ENCODE data around the gene ZP3.
"Not testable (repeated sequence)": the region's sequence is repeated elsewhere in the genome, so short reads cannot be mapped to it uniquely, and the experiment has no call there.

Gene ZP3

GRCh38 chr7:76443846-76444245 is 19.1 kb downstream of the ZP3 start:
- H4K20me1 ChIP-seq, H3K4me2 ChIP-seq, H3K27me3 ChIP-seq, H3K4me3 ChIP-seq, H3K9me3 ChIP-seq, H3K27ac ChIP-seq, H3K36me3 ChIP-seq, H3K4me1 ChIP-seq, H3K9ac ChIP-seq: not testable (repeated sequence)

GRCh38 chr7:76445577-76446008 is 20.8 kb downstream of the ZP3 start:
- not testable (repeated sequence) for H3K9ac ChIP-seq, H3K4me1 ChIP-seq, H3K9me3 ChIP-seq, H3K36me3 ChIP-seq, H3K4me3 ChIP-seq, H3K27me3 ChIP-seq, H4K20me1 ChIP-seq
- Histone ChIP-seq H3K27ac (peak overlapping the region; percentile 71), H3K4me2 (peak overlapping the region; percentile 47)

- H3K27ac ChIP-seq, H3K27me3 ChIP-seq, H3K4me2 ChIP-seq, H3K4me3 ChIP-seq, H4K20me1 ChIP-seq, H3K9ac ChIP-seq, H3K4me1 ChIP-seq, H3K9me3 ChIP-seq, H3K36me3 ChIP-seq: not testable (repeated sequence)
Measured at GRCh38 chr7:76457017-76457416, 32.3 kb downstream of the ZP3 start.

- H3K4me1 ChIP-seq, H3K9me3 ChIP-seq, H3K27me3 ChIP-seq, H3K27ac ChIP-seq, H3K4me3 ChIP-seq, H3K4me2 ChIP-seq, H3K36me3 ChIP-seq, H4K20me1 ChIP-seq, H3K9ac ChIP-seq: not testable (repeated sequence)
Measured at GRCh38 chr7:76458504-76458903, 33.8 kb downstream of the ZP3 start.

- H3K27ac ChIP-seq, H3K27me3 ChIP-seq, H3K4me3 ChIP-seq, H3K9me3 ChIP-seq, H3K4me1 ChIP-seq, H4K20me1 ChIP-seq, H3K4me2 ChIP-seq, H3K36me3 ChIP-seq, H3K9ac ChIP-seq: not testable (repeated sequence)
Measured at GRCh38 chr7:76460767-76461166, 36.0 kb downstream of the ZP3 start.

- not testable (repeated sequence) for H3K9me3 ChIP-seq, H3K4me1 ChIP-seq, H3K27ac ChIP-seq, H3K36me3 ChIP-seq, H3K9ac ChIP-seq, H3K4me2 ChIP-seq, H4K20me1 ChIP-seq, H3K27me3 ChIP-seq
- peak within 1 kb of the TSS; percentile 62 for H3K4me3 ChIP-seq
Measured at GRCh38 chr7:76461464-76462101, 36.8 kb downstream of the ZP3 start, which contains the start of gene DTX2. Gene DTX2 (plus strand): TSS chr7:76461709. CDS start chr7:76480510, 18,801 bp downstream.

- not testable (repeated sequence) for H4K20me1 ChIP-seq, H3K4me1 ChIP-seq, H3K4me3 ChIP-seq, H3K4me2 ChIP-seq, H3K36me3 ChIP-seq, H3K27ac ChIP-seq, H3K27me3 ChIP-seq, H3K9me3 ChIP-seq, H3K9ac ChIP-seq
Measured at GRCh38 chr7:76462271-76462882, 37.6 kb downstream of the ZP3 start.

GRCh38 chr7:76464959-76465358 is 40.2 kb downstream of the ZP3 start:
- not testable (repeated sequence) for H3K9me3 ChIP-seq, H3K36me3 ChIP-seq, H3K9ac ChIP-seq, H3K27me3 ChIP-seq, H4K20me1 ChIP-seq, H3K4me2 ChIP-seq, H3K4me1 ChIP-seq, H3K4me3 ChIP-seq, H3K27ac ChIP-seq

GRCh38 chr7:76465950-76466349 is 41.2 kb downstream of the ZP3 start:
- not testable (repeated sequence) for H3K4me1 ChIP-seq, H4K20me1 ChIP-seq, H3K27me3 ChIP-seq, H3K4me2 ChIP-seq, H3K36me3 ChIP-seq, H3K4me3 ChIP-seq, H3K27ac ChIP-seq, H3K9me3 ChIP-seq, H3K9ac ChIP-seq

GRCh38 chr7:76467743-76468404 is 43.1 kb downstream of the ZP3 start:
- H3K4me2 ChIP-seq, H3K27me3 ChIP-seq, H3K9ac ChIP-seq, H3K27ac ChIP-seq, H3K4me1 ChIP-seq, H3K4me3 ChIP-seq, H3K9me3 ChIP-seq, H4K20me1 ChIP-seq: not testable (repeated sequence)
- peaks cover 14% of the 10 kb centered on the region; the same call in 1 of the 2 replicates for H3K36me3 ChIP-seq

- H3K4me2 ChIP-seq, H3K4me3 ChIP-seq, H3K27ac ChIP-seq, H4K20me1 ChIP-seq, H3K27me3 ChIP-seq, H3K9ac ChIP-seq, H3K9me3 ChIP-seq, H3K4me1 ChIP-seq: not testable (repeated sequence)
- H3K36me3 ChIP-seq = peaks cover 12% of the 10 kb centered on the region; the same call in 1 of the 2 replicates
Measured at GRCh38 chr7:76471556-76472221, 46.9 kb downstream of the ZP3 start.

GRCh38 chr7:76473097-76473496 is 48.3 kb downstream of the ZP3 start:
- not testable (repeated sequence) for H3K9me3 ChIP-seq, H4K20me1 ChIP-seq, H3K4me2 ChIP-seq, H3K9ac ChIP-seq, H3K27me3 ChIP-seq, H3K4me1 ChIP-seq, H3K36me3 ChIP-seq, H3K4me3 ChIP-seq, H3K27ac ChIP-seq

- not testable (repeated sequence) for H3K27ac ChIP-seq, H4K20me1 ChIP-seq, H3K4me3 ChIP-seq, H3K27me3 ChIP-seq, H3K4me2 ChIP-seq, H3K4me1 ChIP-seq, H3K9me3 ChIP-seq, H3K9ac ChIP-seq
- H3K36me3 ChIP-seq = peaks cover 14% of the 10 kb centered on the region
Measured at GRCh38 chr7:76476280-76476679, 51.5 kb downstream of the ZP3 start.

- H4K20me1 ChIP-seq, H3K9ac ChIP-seq, H3K4me1 ChIP-seq, H3K27me3 ChIP-seq, H3K4me3 ChIP-seq, H3K27ac ChIP-seq, H3K9me3 ChIP-seq, H3K4me2 ChIP-seq: not testable (repeated sequence)
- peaks cover 13% of the 10 kb centered on the region for H3K36me3 ChIP-seq
Measured at GRCh38 chr7:76476742-76477474, 52.2 kb downstream of the ZP3 start.

All from BLaER1 (cell line).